T-helper 1 cell treated with Interleukin-12 subunit alpha and Interleukin-12 subunit beta and Interleukin-4 antibody, amounts not matched to agents 30 μg/mL and 1 μg/mL, for 36 hours (primary cell): ENCODE results near the gene ISL2.
A peak's percentile ranks its signal among the peaks of the same experiment; 100 is the strongest.

ENCODE experiments used
- H3K27ac Mint-ChIP-seq: one replicate; pipeline ENCODE4 v1.8.0; 2021; ENCODE audit warnings: mild to moderate bottlenecking, mixed read lengths
- H3K27me3 Mint-ChIP-seq: one replicate; pipeline ENCODE4 v1.8.0; 2021; ENCODE audit warnings: low read depth, mixed read lengths
- H3K36me3 Mint-ChIP-seq: one replicate; pipeline ENCODE4 v1.8.0; 2021; ENCODE audit warnings: low read depth, mixed read lengths
- H3K4me1 Mint-ChIP-seq: one replicate; pipeline ENCODE4 v1.8.0; 2021; ENCODE audit warnings: low read depth, mixed read lengths
- H3K4me3 Mint-ChIP-seq: one replicate; pipeline ENCODE4 v1.8.0; 2021; ENCODE audit warnings: mild to moderate bottlenecking, moderate library complexity, mixed read lengths
- H3K9me3 Mint-ChIP-seq: one replicate; pipeline ENCODE4 v1.8.0; 2021; ENCODE audit warnings: mixed read lengths

The ISL2 gene

DNA sequence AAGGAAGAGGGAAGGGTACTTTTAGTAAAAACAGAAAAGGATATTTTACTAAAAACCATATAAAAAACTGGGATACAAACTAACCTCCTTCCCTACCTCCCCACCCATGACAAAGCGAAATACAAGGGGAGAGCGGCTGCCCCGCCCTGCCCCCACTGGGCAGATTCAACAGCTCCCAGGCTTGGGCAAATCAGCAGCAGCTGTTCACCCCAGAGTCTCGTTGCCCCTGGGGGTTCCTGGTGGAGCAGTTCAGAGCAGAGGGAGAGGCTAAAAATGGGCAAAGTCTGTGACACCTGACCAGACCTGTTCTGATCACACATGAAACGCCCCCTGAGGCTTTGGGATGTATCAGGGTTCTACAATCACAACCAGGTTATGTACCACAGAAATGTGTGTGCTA, 22.8 kb upstream of the ISL2 start:
- no peaks in the 10 kb centered on the region for H3K9me3 Mint-ChIP-seq
- peaks cover 7% of the 10 kb centered on the region for H3K36me3 Mint-ChIP-seq
- H3K4me1 Mint-ChIP-seq, result peaks cover 22% of the 10 kb centered on the region
- H3K4me3 Mint-ChIP-seq, result no peak overlapping the region
- H3K27me3 Mint-ChIP-seq, result peaks cover 4% of the 10 kb centered on the region
- H3K27ac Mint-ChIP-seq, result no peak overlapping the region

DNA sequence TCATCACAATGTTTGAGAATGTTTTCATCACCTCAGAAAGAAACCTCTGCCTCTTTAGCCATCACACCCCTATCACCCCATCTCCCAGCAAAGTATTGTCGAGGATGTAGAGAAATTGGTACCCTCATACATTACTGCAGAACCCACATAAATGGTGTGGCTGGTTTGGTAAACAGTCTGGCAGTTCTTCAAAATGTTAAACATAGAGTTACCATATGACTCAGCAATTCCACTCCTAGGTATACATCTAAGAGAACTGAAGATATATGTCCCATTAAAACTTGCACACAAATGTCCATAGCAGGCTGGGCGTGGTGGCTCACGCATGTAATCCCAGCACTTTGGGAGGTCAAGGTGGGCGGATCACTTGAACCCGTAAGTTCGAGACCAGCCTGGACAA, 16.6 kb upstream of the ISL2 start:
- H3K4me1 Mint-ChIP-seq, result peaks cover 1% of the 10 kb centered on the region
- H3K27ac Mint-ChIP-seq, result no peak overlapping the region
- H3K9me3 Mint-ChIP-seq, result no peaks in the 10 kb centered on the region
- peaks cover 25% of the 10 kb centered on the region for H3K27me3 Mint-ChIP-seq
- H3K36me3 Mint-ChIP-seq, result no peaks in the 10 kb centered on the region
- H3K4me3 Mint-ChIP-seq, result no peak overlapping the region

DNA sequence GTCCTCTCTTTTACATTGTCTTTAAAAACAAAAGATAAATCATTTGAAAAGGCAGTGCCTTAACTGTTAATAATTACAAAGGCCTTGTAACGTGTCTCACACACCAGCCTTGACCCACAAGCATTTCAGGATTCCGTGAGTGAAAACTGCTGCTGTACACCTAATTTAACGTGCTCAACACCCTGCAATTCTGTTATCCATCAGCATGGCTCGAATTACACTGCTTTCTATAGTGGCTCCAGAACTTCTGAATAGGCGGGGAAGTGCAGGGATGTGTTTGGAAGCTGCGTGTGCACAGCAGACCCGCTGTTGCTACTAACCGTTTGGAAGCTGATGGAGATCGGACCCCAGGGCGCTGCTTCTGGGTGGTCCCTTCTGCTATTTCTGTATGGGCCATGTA, 15.4 kb upstream of the ISL2 start:
- peaks cover 1% of the 10 kb centered on the region for H3K4me1 Mint-ChIP-seq
- peaks cover 32% of the 10 kb centered on the region for H3K27me3 Mint-ChIP-seq
- H3K36me3 Mint-ChIP-seq, result no peaks in the 10 kb centered on the region
- H3K4me3 Mint-ChIP-seq, result no peak overlapping the region
- H3K9me3 Mint-ChIP-seq, result no peaks in the 10 kb centered on the region
- no peak overlapping the region for H3K27ac Mint-ChIP-seq

DNA sequence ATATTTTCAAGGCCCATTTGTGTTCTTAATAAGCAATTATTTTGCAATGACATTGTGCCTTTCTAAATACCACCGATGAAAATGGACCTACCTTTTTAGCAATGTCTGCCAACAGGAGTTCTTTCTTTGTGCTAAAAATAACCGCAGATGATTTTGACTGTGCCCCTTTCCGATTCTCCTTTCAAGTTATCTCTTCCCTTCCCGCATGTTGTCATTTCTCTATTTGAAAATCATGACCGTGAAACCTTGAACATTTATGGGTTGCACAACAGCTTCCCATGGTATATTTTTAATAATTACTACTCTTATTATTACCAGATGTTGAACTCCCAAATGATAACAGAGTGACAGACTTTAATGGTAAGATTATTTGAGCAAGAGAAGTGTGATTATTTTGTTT, 15.0 kb upstream of the ISL2 start:
- no peak overlapping the region for H3K27ac Mint-ChIP-seq
- peaks cover 34% of the 10 kb centered on the region for H3K27me3 Mint-ChIP-seq
- no peaks in the 10 kb centered on the region for H3K36me3 Mint-ChIP-seq

DNA sequence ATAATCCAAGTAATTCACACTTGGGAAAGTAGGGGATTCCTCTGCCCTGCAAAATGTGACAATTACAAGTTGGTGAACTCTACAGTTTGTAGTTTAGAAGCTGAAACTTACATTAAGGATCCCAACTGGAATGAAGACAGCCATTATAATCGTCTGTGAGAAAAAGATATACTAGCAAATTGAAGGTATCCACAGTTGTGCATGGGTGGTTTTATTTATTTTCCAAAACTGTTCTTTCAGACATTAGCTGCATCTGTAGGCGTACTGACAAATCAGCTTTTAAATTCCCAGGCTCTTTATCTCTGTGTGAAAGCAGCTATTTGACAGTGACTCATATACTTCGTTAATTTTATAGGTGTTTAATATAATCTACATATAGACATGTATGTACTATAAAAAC, 12.5 kb upstream of the ISL2 start:
- peaks cover 1% of the 10 kb centered on the region for H3K4me1 Mint-ChIP-seq
- no peak overlapping the region for H3K4me3 Mint-ChIP-seq
- H3K36me3 Mint-ChIP-seq, result no peaks in the 10 kb centered on the region
- H3K27ac Mint-ChIP-seq, result no peak overlapping the region
- peaks cover 53% of the 10 kb centered on the region for H3K27me3 Mint-ChIP-seq
- H3K9me3 Mint-ChIP-seq, result no peaks in the 10 kb centered on the region

More for the DNA sequence above, 15.0 kb upstream of the ISL2 start:
- no peak overlapping the region for H3K4me3 Mint-ChIP-seq
- H3K4me1 Mint-ChIP-seq, result peaks cover 1% of the 10 kb centered on the region
- H3K9me3 Mint-ChIP-seq, result no peaks in the 10 kb centered on the region

DNA sequence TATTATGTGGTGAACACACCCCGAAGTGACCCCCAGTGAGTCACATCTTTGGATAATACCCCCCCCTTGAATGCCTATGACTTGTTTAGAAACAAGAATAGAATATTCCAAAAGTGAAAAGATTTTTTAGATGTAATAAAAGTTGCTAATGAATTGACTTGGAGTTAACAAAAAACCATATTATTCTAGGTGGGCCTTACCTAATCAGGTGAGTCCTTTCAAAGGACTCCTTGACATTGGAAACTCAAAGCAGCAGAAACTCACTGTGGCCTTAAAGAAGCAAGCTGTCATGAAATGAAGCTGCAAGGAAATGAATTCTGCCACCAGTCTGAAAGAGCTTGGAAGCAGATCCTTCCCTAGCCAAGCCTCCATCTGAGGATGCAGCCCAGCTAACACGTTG, 10.9 kb upstream of the ISL2 start:
- Mint-ChIP-seq H3K4me3 (no peak overlapping the region), H3K9me3 (no peaks in the 10 kb centered on the region), H3K4me1 (no peaks in the 10 kb centered on the region), H3K27me3 (peaks cover 63% of the 10 kb centered on the region), H3K27ac (no peak overlapping the region), H3K36me3 (no peaks in the 10 kb centered on the region)

DNA sequence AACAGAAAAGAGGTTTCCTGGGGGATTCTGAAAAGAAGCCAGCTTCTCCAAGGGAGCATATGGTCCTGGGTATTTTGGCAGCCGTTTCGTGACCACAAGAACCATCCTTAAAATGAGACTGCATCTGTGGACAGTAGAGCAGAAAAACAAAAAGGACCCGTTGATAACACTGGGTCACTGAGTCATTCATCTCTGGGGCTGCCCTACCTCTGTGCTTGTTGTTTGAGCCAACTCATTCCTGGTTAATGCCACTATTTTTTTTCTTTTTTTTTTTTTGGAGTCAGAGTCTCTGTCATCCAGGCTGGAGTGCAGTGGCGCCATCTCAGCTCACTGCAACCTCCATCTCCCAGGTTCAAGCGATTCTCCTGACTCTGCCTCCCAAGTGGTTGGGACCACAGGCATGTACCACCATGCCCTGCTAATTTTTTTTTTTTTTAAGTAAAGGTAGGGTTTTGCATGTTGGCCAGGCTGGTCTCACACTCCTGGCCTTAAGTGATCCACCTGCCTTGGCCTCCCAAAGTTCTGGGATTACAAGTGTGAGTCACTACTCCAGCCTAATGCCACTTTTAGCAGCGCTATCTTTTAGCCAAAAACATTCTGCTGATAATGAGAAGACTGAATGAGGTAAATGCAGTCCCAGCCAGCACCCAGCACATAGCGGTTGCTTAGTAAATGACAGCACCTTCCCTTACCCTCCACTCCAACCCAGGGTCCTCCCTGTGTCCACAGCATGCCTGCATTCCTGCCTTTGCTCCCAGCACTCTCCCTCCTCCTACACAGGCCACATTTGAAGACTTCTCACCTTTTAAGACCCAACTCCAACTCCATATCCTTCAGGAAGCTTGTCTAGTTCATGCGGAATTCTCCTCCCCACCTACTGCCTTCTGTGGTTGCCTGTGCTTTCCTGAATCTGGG, 9.1 kb upstream of the ISL2 start:
- H3K27me3 Mint-ChIP-seq, result peaks cover 60% of the 10 kb centered on the region
- no peaks in the 10 kb centered on the region for H3K9me3 Mint-ChIP-seq
- no peak overlapping the region for H3K4me3 Mint-ChIP-seq
- H3K27ac Mint-ChIP-seq, result no peak overlapping the region
- no peaks in the 10 kb centered on the region for H3K4me1 Mint-ChIP-seq
- H3K36me3 Mint-ChIP-seq, result no peaks in the 10 kb centered on the region

DNA sequence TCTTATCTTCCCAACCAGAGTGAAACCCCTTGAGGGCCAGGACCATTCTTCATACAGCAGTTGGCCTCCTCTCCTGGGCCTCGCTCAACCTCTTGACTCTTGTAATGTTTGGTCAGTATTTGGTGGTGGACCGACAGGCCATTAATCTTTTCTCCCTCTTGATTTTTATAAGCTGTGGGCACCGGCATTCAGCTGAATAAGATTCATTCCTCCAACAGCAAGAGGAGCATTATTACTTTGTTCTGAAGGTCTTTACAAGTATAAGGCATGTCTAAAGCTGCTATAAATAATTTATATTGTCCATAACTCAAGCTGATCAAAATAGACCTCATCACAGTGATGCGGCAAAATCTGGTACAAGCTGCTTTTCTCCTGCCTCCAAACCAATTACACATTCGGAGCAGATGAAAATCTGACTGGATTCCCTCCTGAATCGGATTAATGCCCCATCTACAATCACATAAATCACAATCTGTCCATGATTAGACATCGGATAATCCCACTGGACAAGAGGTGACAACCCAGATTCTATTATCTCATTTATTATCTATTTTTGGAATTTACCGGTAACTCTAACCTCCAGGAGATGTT, 8.4 kb upstream of the ISL2 start:
- no peaks in the 10 kb centered on the region for H3K9me3 Mint-ChIP-seq
- H3K27me3 Mint-ChIP-seq, result peaks cover 56% of the 10 kb centered on the region
- no peak overlapping the region for H3K27ac Mint-ChIP-seq
- H3K4me1 Mint-ChIP-seq, result no peaks in the 10 kb centered on the region
- H3K36me3 Mint-ChIP-seq, result no peaks in the 10 kb centered on the region
- no peak overlapping the region for H3K4me3 Mint-ChIP-seq

DNA sequence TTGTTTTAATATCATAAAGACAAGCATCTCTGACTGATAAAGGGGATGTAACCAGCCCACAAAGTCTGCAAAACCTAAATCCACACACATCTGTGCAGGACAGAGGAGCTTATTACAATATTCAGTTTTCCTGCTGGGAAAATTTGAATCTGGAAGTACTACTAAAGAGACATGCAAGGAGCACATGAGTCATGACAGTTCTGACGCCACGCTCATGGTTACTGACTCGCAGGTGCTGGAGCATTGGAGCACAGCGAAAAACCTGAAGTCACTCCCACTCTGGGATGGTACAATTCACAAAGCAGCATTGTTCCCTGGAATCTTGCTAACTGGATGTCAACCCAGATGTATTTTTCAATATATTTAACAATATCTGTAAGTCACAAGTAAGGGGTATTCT, 7.6 kb upstream of the ISL2 start:
- no peak overlapping the region for H3K27ac Mint-ChIP-seq
- H3K36me3 Mint-ChIP-seq, result no peaks in the 10 kb centered on the region
- no peak overlapping the region for H3K4me3 Mint-ChIP-seq
- no peaks in the 10 kb centered on the region for H3K9me3 Mint-ChIP-seq
- H3K4me1 Mint-ChIP-seq, result peaks cover under 1% of the 10 kb centered on the region
- peaks cover 51% of the 10 kb centered on the region for H3K27me3 Mint-ChIP-seq

- Mint-ChIP-seq H3K36me3 (no peaks in the 10 kb centered on the region), H3K27me3 (peaks cover 50% of the 10 kb centered on the region), H3K9me3 (no peaks in the 10 kb centered on the region), H3K4me3 (no peak overlapping the region), H3K4me1 (peaks cover 5% of the 10 kb centered on the region), H3K27ac (no peak overlapping the region)
Measured at GRCh38 chr15:76330080-76330680, 6.4 kb upstream of the ISL2 start.

DNA sequence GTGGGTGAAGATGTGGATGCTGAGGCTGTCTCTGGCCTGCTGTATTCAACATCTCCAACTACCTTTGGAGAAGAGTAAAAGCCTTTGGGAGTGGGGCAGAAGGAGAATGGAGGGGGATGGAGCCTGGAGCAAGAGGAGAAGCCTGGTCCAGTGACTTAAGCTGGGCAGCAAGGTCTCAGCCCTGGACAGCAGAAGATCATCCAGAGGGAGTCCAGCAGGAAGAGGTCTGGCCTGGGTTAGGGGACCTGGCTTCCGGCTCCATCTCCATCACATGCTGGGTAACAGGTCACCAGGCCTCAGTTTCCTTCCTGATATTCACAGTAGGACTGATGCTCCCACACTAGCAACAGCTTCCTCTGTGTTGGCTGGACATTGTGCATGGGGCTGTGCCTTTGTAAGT, 3.8 kb upstream of the ISL2 start:
- Mint-ChIP-seq H3K4me1 (peaks cover 23% of the 10 kb centered on the region), H3K27me3 (peaks cover 55% of the 10 kb centered on the region), H3K4me3 (no peak overlapping the region)

GRCh38 chr15:76333309-76333708, 3.3 kb upstream of the ISL2 start:
- Mint-ChIP-seq H3K36me3 (peaks cover 4% of the 10 kb centered on the region), H3K27ac (no peak overlapping the region), H3K4me1 (peaks cover 23% of the 10 kb centered on the region), H3K9me3 (no peaks in the 10 kb centered on the region), H3K4me3 (no peak overlapping the region), H3K27me3 (peaks cover 50% of the 10 kb centered on the region)

More for the DNA sequence above, 3.8 kb upstream of the ISL2 start:
- H3K9me3 Mint-ChIP-seq, result no peaks in the 10 kb centered on the region
- H3K36me3 Mint-ChIP-seq, result peaks cover 4% of the 10 kb centered on the region
- no peak overlapping the region for H3K27ac Mint-ChIP-seq

DNA sequence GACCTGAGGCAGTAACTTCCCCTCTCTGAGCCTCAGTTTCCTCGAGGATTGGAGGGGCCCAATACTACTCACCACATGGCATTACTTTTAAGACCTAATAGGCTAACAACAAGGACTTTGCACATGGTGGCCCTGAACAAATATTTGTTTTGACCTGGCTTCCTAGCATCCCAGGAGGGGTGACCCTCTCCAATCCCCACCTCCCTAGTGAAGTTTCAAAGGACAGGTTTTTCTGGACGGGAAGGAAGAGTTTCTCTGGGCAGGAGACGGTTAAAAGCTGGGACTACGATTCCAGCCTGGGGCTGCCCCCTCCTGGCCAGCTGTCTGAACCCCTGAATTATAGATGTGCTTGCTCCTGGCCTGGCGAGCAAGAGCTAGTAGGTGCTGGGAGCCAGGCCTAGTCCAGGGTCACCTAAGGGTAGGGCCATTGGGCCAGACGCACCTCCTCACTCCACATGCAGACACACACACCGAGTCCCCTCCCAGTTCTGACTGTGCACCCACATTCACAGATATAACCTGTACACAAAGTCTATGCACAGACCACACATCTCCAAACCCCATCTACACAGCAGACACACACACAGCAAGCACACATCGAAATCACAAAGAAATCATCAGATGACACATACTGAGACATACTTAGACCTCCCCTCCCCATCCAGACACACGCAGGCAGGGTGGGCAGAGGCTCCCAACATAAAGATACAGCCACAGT, 2.7 kb upstream of the ISL2 start:
- Mint-ChIP-seq H3K4me3 (no peak overlapping the region), H3K27ac (peak overlapping the region; percentile 1), H3K27me3 (peaks cover 50% of the 10 kb centered on the region), H3K9me3 (no peaks in the 10 kb centered on the region), H3K36me3 (peaks cover 9% of the 10 kb centered on the region), H3K4me1 (peaks cover 28% of the 10 kb centered on the region)

DNA sequence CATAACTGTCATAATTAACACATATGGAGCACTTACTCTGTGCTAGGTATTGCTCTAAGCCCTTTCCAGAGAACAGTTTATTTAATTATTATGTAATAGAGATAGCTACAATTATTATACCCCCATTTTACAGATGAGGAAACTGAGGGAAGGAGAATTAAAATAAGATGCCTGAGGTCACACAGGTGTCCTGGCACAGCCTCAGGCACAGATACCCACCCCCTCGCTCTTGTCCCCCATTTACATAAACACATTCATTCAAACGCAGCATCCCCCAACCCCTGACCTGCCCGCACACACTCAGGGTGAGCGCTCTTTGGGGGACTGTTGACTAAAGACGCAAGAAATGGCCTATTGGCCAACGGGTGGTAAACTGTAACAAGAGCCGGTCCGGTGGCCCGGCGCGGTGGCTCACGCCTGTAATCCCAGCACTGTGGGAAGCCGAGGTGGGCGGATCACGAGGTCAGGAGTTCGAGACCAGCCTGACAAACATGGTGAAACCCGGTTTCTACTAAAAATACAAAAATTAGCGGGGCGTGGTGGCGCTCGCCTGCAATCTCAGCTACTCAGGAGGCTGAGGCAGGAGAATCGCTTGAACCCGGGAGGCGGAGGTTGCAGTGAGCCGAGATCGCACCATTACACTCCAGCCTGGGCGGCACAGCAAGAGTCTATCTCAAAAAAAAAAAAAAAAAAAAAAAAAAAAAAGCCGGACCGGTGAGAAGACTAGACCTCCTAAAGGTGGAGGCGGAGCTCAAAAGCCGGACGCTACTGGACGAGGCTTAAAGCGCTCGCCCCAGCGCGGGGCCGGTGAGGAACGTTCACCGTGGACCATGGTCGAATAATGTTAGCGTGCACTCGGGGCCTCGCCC, 1.9 kb upstream of the ISL2 start:
- Mint-ChIP-seq H3K4me1 (peaks cover 34% of the 10 kb centered on the region), H3K4me3 (peak overlapping the region; percentile 88), H3K27me3 (peaks cover 50% of the 10 kb centered on the region), H3K27ac (peak overlapping the region; percentile 18), H3K36me3 (peaks cover 10% of the 10 kb centered on the region), H3K9me3 (no peaks in the 10 kb centered on the region)
